Small intestine (tissue), 7 donors: Measurements from ENCODE around the gene KCNJ5. TPM values are rescaled to one million over a fixed set of nuclear protein-coding genes. Genes with fewer than 3 reads are reported as not detected.
A peak's percentile ranks its signal among the peaks of the same experiment; 100 is the strongest.

Experiments used
- DNase-seq, 2 donors: peaks; one replicate each; pipeline versions ENCODE4 v3.0.0 to v3.0.0-alpha.2; 2013
- FAIRE-seq: peaks from 2 replicates; lab custom pipeline; 2012; peaks lifted over from hg19 to GRCh38; lab: Jason Lieb, UNC
- H3K27ac ChIP-seq, 3 donors: one replicate each; pipeline ENCODE4 v1.5.1; 2013; ENCODE audit warnings: low read length in 2 of 3, mild to moderate bottlenecking in 2 of 3, control low read depth in 1 of 3, inconsistent platforms in 1 of 3, low read depth in 1 of 3, moderate library complexity in 1 of 3
- H3K27me3 ChIP-seq, 3 donors: one replicate each; pipeline ENCODE4 v1.6.1; 2013; ENCODE audit warnings: low read length in 3 of 3, inconsistent platforms in 1 of 3; ENCODE audit not compliant: control insufficient read depth in 3 of 3, insufficient read depth in 3 of 3
- H3K36me3 ChIP-seq, 3 donors: one replicate each; pipeline ENCODE4 v1.6.1; 2013; ENCODE audit warnings: low read length in 3 of 3, inconsistent platforms in 1 of 3, low read depth in 1 of 3, mild to moderate bottlenecking in 1 of 3, moderate library complexity in 1 of 3; ENCODE audit not compliant: control insufficient read depth in 3 of 3, insufficient read depth in 2 of 3
- H3K4me1 ChIP-seq, 3 donors: one replicate each; pipeline ENCODE4 v1.6.1; 2013; ENCODE audit warnings: low read length in 2 of 3, inconsistent platforms in 1 of 3, low read depth in 1 of 3, mild to moderate bottlenecking in 1 of 3, moderate library complexity in 1 of 3; ENCODE audit not compliant: control insufficient read depth in 3 of 3, insufficient read depth in 2 of 3
- H3K4me3 ChIP-seq, 3 donors: one replicate each; pipeline ENCODE4 v1.5.1; 2013; ENCODE audit warnings: low read length in 3 of 3, control low read depth in 1 of 3, inconsistent platforms in 1 of 3, low read depth in 1 of 3, mild to moderate bottlenecking in 1 of 3, moderate library complexity in 1 of 3
- H3K9me3 ChIP-seq, 2 donors: one replicate each; pipeline ENCODE4 v1.6.1; 2013; ENCODE audit warnings: low read depth in 1 of 2, low read length in 1 of 2; ENCODE audit not compliant: control insufficient read depth in 2 of 2, insufficient read depth in 1 of 2
- WGBS, 3 donors: extraction: QIAGEN DNeasy Blood & Tissue Kit; methylation state at CpG; one replicate each; pipeline ENCODE4 v1.1.7; 2013; 5-methylcytosine and 5-hydroxymethylcytosine counted together
- polyA plus RNA-seq, 4 donors: library from polyadenylated mRNA; stranded (reverse) in 3 of 4; unstranded in 1 of 4; fragments of 200-250 nt in 3 of 4; fragments of 120-200 nt in 1 of 4; gene quantifications; one replicate each; pipeline versions ENCODE4 v1.2.1 to v1.2.3, GENCODE V29; 2013
- donor health status: healthy with polysubstance abuse.
- donor health status: control.
- donor health status: control.
- donor health status: Bipolar disorder and iron deficiency.
- donor health status: healthy.

Gene KCNJ5
- polyA plus RNA-seq, 4 donors, result 0.10 to 0.76 (median 0.54) TPM; not detected in 1

- FAIRE-seq (no peak), DNase-seq (no peak)
- no peaks in the 10 kb centered on the region for H3K27me3 ChIP-seq
- peaks cover 0 to 9% (median 6%) of the 10 kb centered on the region in 3 donors for H3K36me3 ChIP-seq
- no peak overlapping the region for H3K4me3 ChIP-seq
- H3K9me3 ChIP-seq, result no peaks in the 10 kb centered on the region
- 88 to 98% (median 90%) methylated on average over 2 of the region's 2 CpGs for WGBS, 3 donors
- H3K27ac ChIP-seq, result no peak overlapping the region
- H3K4me1 ChIP-seq, result no peaks in the 10 kb centered on the region
Measured at GRCh38 chr11:128961645-128962044, 70.5 kb downstream of the KCNJ5 start.

DNA sequence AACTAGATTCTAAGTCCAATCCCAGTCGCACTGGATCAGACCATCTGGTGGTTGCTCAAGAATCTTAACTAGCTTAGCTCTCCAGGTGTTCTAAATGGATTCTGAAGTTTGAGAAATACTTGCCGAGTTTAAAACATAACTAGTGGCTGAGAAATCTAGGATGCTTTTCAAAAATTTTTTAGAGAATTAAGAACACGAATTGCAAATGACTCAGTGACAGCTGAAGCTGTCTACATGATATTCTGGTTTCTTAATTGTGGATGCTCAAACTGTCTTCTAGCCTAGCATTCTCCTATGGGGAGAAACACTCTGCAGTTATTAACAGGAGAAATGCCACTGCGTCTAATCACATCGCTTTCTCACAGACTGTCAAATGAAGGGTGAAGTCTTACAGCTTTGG is 71.7 kb downstream of the KCNJ5 start:
- DNase-seq (no peak), FAIRE-seq (no peak)
- Histone ChIP-seq H3K27me3 (no peaks in the 10 kb centered on the region), H3K4me3 (no peak overlapping the region), H3K9me3 (no peaks in the 10 kb centered on the region), H3K4me1 (no peaks in the 10 kb centered on the region), H3K27ac (no peak overlapping the region), H3K36me3 (peaks cover 0 to 10% (median 9%) of the 10 kb centered on the region in 3 donors)
- 81 to 89% (median 87%) methylated on average over 5 of the region's 5 CpGs for WGBS, 3 donors

DNA sequence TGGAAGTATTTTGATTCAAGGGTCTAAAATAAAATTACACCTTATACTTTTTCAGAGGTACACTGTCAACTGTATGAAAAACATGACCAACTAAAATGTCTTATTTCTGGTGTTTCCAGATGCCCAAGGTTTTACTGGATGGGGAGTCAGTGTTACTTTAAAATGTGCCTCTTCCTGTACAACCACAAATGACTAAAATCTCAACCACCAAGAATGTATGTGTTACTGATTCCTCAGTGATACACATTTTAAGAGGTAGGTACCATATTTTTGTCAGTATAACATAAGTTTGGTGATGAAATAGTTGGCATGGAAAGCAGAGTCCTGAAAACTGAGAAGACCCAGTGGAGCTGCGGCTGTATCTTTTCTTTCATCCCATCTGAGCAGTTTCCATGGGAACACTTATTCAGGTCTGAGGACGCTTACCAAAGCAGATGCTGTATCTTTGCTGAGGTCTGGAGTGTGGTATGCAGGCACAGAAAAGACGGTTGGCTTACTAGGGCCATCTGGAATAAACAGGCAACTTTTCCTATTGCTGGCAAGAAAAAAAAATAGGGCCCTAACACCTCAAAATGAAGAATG is 72.7 kb downstream of the KCNJ5 start:
- no peak overlapping the region for H3K27ac ChIP-seq
- FAIRE-seq (no peak), DNase-seq (no peak)
- H3K9me3 ChIP-seq, result no peaks in the 10 kb centered on the region
- no peaks in the 10 kb centered on the region for H3K27me3 ChIP-seq
- H3K4me3 ChIP-seq, result no peak overlapping the region
- H3K36me3 ChIP-seq, result peaks cover 3 to 12% (median 9%) of the 10 kb centered on the region in 3 donors
- no peaks in the 10 kb centered on the region for H3K4me1 ChIP-seq
- 82 to 90% (median 86%) methylated on average over 3 of the region's 3 CpGs for WGBS, 3 donors

GRCh38 chr11:128964463-128964930 is 73.3 kb downstream of the KCNJ5 start:
- Histone ChIP-seq H3K4me1 (no peaks in the 10 kb centered on the region), H3K36me3 (peaks cover 3 to 19% (median 14%) of the 10 kb centered on the region in 3 donors), H3K4me3 (no peak overlapping the region), H3K9me3 (no peaks in the 10 kb centered on the region), H3K27ac (no peak overlapping the region), H3K27me3 (no peaks in the 10 kb centered on the region)
- 80 to 91% (median 84%) methylated on average over 7 of the region's 7 CpGs for WGBS, 3 donors
- no peak for DNase-seq
- FAIRE-seq, result no peak

DNA sequence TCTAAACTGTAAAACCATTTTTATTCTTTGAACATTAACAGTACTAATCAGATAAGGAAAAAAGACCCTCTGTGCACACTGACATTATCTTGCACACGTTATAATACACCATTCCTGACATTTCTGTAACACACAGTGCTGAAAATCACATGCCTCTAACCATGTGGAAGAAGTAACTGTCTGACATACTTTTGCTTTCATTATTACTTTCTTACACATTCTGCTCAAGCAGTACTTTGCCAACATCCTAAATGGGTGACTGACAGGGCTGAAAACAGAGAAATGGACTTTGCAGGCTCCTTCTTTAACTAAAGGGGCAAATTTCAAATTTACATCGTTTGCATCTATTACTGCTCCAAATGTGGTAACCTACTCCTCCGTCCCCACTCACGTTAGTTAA is 74.3 kb downstream of the KCNJ5 start:
- Histone ChIP-seq H3K4me1 (no peaks in the 10 kb centered on the region), H3K36me3 (peaks cover 7 to 26% (median 21%) of the 10 kb centered on the region in 3 donors), H3K9me3 (no peaks in the 10 kb centered on the region), H3K4me3 (no peak overlapping the region), H3K27ac (no peak overlapping the region), H3K27me3 (no peaks in the 10 kb centered on the region)
- FAIRE-seq (no peak), DNase-seq (peak in 1 of 2 donors; percentile 15)
- WGBS, 3 donors, result 24 to 36% (median 25%) methylated on average over 4 of the region's 4 CpGs

GRCh38 chr11:128967578-128967977 is 76.4 kb downstream of the KCNJ5 start:
- Histone ChIP-seq H3K27ac (no peak overlapping the region), H3K4me1 (no peaks in the 10 kb centered on the region), H3K27me3 (no peaks in the 10 kb centered on the region), H3K36me3 (peaks cover 11 to 35% (median 28%) of the 10 kb centered on the region in 3 donors), H3K9me3 (no peaks in the 10 kb centered on the region), H3K4me3 (no peak overlapping the region)
- WGBS, 3 donors, result 76 to 85% (median 82%) methylated on average over 6 of the region's 6 CpGs
- FAIRE-seq (no peak), DNase-seq (no peak)

DNA sequence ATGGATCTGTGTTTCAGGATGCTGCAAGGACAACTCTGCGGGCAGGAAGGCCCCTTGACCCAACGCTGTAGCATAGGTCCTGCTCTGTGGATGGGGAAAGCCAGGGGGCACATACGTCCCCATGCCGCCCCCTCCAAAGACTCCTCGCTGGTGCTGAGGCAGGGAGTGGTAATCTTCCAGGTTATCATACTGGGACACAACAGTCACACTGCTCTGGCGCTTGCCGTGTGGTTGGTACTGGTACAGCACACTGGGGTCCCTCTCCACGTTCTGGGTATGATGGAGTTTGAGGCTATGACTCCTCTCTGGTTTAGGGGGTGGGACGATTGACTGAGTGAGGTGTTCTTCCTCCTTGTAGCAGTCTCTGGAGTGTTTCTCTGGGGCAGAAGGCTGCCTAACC is 77.8 kb downstream of the KCNJ5 start:
- H3K27me3 ChIP-seq, result no peaks in the 10 kb centered on the region
- no peak for FAIRE-seq
- no peaks in the 10 kb centered on the region for H3K4me1 ChIP-seq
- H3K9me3 ChIP-seq, result no peaks in the 10 kb centered on the region
- H3K36me3 ChIP-seq, result peaks cover 14 to 38% (median 30%) of the 10 kb centered on the region in 3 donors
- DNase-seq, result no peak
- WGBS, 3 donors, result 89 to 94% (median 91%) methylated on average over 9 of the region's 9 CpGs
- H3K4me3 ChIP-seq, result no peak overlapping the region
- no peak overlapping the region for H3K27ac ChIP-seq
